Right cardiac atrium (tissue), 5 donors: Measurements from ENCODE around the gene ATG2B. TPM values are rescaled to one million over a fixed set of nuclear protein-coding genes. Genes with fewer than 3 reads are reported as not detected.

Experiments used
- ATAC-seq, 2 donors: fragments of 200-7000 bp; cut with Tn5 transposase; one replicate each; pipeline versions ENCODE4 v1.8.0 to v1.9.1; 2020; ENCODE audit warnings: moderate library complexity in 2 of 2, mild to moderate bottlenecking in 1 of 2
- DNase-seq, 3 donors: peaks; one replicate each; pipeline ENCODE4 v3.0.0-alpha.2; 2020
- H3K27ac ChIP-seq: one replicate; pipeline ENCODE4 v1.5.1; 2013; ENCODE audit warnings: mild to moderate bottlenecking, low read length, control low read depth, moderate library complexity
- H3K27me3 ChIP-seq: one replicate; pipeline ENCODE4 v1.6.1; 2013; ENCODE audit not compliant: control insufficient read depth, insufficient read depth
- H3K4me1 ChIP-seq: one replicate; pipeline ENCODE4 v1.6.1; 2013; ENCODE audit warnings: low read length; ENCODE audit not compliant: control insufficient read depth, insufficient read depth
- H3K4me3 ChIP-seq: one replicate; pipeline ENCODE4 v1.5.1; 2013; ENCODE audit warnings: low read length, control low read depth
- H3K9me3 ChIP-seq: one replicate; pipeline ENCODE4 v1.6.1; 2013; ENCODE audit warnings: low read length; ENCODE audit not compliant: control insufficient read depth
- WGBS: extraction: QIAGEN DNeasy Blood & Tissue Kit; methylation state at CpG from one replicate; pipeline ENCODE4 v1.1.7; 2013; 5-methylcytosine and 5-hydroxymethylcytosine counted together
- intact Hi-C, 4 donors: fragments of 100-400 bp; cut with DNase I; formaldehyde crosslinking; loops; one replicate each; pipeline versions ENCODE4 v1.11.0 to v1.14.0; 2022 to 2023
- polyA plus RNA-seq: library from polyadenylated mRNA; stranded (reverse); fragments of 200-250 nt; gene quantifications from one replicate; pipeline ENCODE4 v1.2.3, GENCODE V29; 2013
- total RNA-seq, 4 donors: library from RNA; stranded (reverse); fragmentation: NEBNext Ultra II Directional; extraction: Animal tissue kit (Norgen Biotek cat#: 25700); gene quantifications; one replicate each; pipeline ENCODE4 v1.2.1, GENCODE V29; 2021
- donor health status: healthy with polysubstance abuse.
- donor health status: DM: no; HTN: yes; CAD: no.
- donor health status: DM: no; HTN: no; CAD: no.
- donor health status: DM: no; HTN: yes; CAD: no; lungs with severe emphysema.
- donor health status: DM: yes; HTN: yes; CAD: no.

Gene ATG2B
- total and polyA plus RNA-seq, 5 donors: 3.0 to 16.4 (median 13.9) TPM

DNA sequence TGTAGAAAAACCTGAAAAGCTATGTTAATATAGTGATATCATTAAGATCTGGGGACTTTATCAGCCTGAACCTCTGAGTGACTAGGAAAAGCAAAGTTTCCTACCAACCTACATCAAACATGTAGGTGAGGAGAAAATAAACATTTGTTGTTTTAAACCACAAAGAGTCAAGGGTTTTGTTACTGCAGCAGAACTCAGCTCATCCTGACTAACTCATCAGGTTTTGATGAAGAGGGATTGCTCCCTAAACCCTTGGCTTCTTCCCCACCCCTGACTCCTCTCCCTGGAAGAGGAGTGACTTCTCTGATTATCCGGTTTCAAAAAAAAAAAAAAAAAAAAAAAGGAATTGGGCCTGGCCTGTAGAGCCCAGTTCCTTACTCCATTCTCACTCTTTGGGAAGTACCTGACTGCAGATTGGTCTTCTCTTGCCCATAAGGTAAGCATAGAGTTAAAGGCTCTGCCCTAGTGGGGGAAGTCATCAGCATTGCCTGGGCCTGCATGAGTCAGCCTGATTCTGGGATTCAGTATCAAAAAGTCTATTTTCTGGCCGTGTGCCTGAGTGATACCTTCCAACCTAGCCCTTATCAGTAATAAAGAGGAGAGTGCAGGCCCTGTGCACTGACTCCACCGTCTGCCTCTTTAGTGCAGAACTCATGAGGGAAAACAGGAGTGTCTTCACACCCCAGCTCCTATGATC lies 90.2 kb downstream of the ATG2B start:
- ATAC-seq (no peak), DNase-seq (no peak)
- WGBS: 20% methylated on average over 3 of the region's 3 CpGs
- intact Hi-C loops: loop anchor here (5.0 to 10.0 kb wide), 5 partner anchors 171 to 711 kb away; no protein-coding TSS in a partner anchor
- H3K4me3 ChIP-seq: no peak overlapping the region
- H3K27me3 ChIP-seq: no peaks in the 10 kb centered on the region
- H3K27ac ChIP-seq: no peak overlapping the region
- no peaks in the 10 kb centered on the region for H3K4me1 ChIP-seq
- peaks cover 3% of the 10 kb centered on the region for H3K9me3 ChIP-seq

GRCh38 chr14:96271421-96271762 lies 91.7 kb downstream of the ATG2B start:
- intact Hi-C loops: loop anchor here (5.0 to 10.0 kb wide), 5 partner anchors 169 to 709 kb away; no protein-coding TSS in a partner anchor
- ATAC-seq (no peak), DNase-seq (no peak)
- Histone ChIP-seq H3K9me3 (no peaks in the 10 kb centered on the region), H3K27ac (no peak overlapping the region), H3K4me1 (no peaks in the 10 kb centered on the region), H3K27me3 (no peaks in the 10 kb centered on the region), H3K4me3 (no peak overlapping the region)
- WGBS: 94% methylated on average over 1 of the region's 1 CpG

DNA sequence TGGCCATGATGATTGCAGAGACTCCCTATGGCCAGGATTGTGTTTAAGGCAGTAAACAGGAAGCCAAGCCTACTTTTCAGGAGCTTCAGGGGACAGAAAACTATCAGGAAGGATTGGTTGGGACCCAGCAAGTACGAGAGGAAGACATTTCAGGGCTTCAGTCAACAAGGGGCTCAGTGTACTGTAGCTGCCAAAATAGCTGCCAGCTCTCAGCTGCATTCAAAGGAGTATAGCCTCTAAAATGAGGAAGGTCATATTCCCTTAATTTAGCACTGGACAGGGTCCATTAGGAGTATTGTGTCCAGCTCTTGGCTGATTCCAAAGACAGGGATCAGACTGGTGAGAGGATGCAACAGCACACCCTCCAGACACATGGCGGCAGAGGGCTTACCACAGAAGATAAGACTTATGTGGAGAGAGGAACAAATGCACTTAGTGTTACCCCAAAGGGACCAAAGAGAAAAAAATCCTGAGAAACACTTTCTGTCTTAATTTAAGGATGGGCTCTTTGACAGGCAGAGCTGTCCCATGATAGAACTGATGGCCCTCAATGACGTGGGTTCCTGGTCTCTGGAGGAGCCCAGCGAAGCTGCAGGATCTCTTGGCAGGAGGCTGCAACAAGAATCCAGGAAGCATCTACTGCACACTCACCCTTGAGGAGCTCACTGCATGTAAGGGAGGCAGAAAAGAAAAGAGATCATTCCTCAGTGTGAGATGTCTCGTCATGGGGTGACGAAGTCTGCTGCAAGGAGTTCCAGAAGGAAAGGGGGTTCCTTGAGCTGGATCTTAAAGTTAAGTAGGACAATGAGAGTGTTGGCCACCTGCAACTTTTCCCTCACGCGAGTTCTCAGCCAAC lies 92.3 kb downstream of the ATG2B start:
- no peak for ATAC-seq

DNA sequence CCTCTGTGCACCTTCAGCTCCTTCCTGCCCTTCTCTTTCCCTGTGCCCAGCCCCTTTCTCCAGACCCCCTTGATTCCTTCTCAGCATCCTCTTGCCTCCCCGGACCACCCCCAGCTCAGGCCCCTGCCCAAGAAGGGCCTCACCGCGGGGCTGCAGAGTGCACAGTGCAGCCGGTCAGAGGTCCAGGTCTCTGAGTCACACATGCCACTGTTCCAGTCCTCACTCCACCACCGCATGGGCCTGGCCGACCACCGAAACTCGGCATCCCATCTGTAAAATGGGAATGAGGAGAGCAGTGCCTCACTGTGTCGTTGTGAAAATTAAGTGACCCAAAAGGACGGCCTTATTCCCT lies 93.8 kb downstream of the ATG2B start:
- DNase-seq: no peak
- H3K4me1 ChIP-seq: no peaks in the 10 kb centered on the region
- intact Hi-C loops: no loop called here
- 83% methylated on average over 10 of the region's 10 CpGs for WGBS
- no peaks in the 10 kb centered on the region for H3K9me3 ChIP-seq
- peak in 1 of 2 donors; percentile 21 for ATAC-seq
- H3K27ac ChIP-seq: no peak overlapping the region
- no peaks in the 10 kb centered on the region for H3K27me3 ChIP-seq
- no peak overlapping the region for H3K4me3 ChIP-seq

More for the DNA sequence above, 92.3 kb downstream of the ATG2B start:
- H3K4me3 ChIP-seq: no peak overlapping the region
- no peak overlapping the region for H3K27ac ChIP-seq
- H3K9me3 ChIP-seq: no peaks in the 10 kb centered on the region
- WGBS: 70% methylated on average over 8 of the region's 8 CpGs
- H3K4me1 ChIP-seq: no peaks in the 10 kb centered on the region
- intact Hi-C loops: loop anchor here (5.0 to 10.0 kb wide), 5 partner anchors 168 to 708 kb away; no protein-coding TSS in a partner anchor
- no peak for DNase-seq
- no peaks in the 10 kb centered on the region for H3K27me3 ChIP-seq

- ATAC-seq: peak in 1 of 2 donors; percentile 58
- Histone ChIP-seq H3K9me3 (no peaks in the 10 kb centered on the region), H3K27me3 (no peaks in the 10 kb centered on the region), H3K4me3 (no peak overlapping the region), H3K27ac (no peak overlapping the region), H3K4me1 (no peaks in the 10 kb centered on the region)
- DNase-seq: peak in 1 of 3 donors; percentile 44
- intact Hi-C loops: no loop called here
- 80% methylated on average over 22 of the region's 22 CpGs for whole genome bisulfite sequencing
These were observed 94.4 kb downstream of the ATG2B start for GRCh38 chr14:96268431-96269358.

DNA sequence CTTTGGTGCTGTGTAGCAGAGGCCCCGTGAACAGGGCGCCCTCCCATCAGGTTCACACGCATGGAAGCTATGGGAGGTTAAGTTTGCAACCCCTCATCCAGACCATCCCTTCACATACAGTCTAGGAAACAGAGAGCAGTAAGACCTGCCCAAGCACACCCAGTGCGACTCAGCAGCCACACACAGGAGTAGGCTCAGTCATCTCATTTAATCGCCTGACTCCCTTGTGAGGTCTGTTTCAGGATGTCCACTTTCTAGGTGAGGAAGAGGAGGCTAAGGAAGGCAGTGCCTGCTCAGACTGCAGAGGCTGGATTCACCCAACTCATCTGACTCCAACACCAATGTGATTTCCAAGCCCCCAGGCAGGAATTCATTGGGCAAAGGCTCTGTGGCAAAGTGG lies 95.2 kb downstream of the ATG2B start:
- Histone ChIP-seq H3K4me1 (no peaks in the 10 kb centered on the region), H3K9me3 (no peaks in the 10 kb centered on the region), H3K27me3 (no peaks in the 10 kb centered on the region), H3K27ac (no peak overlapping the region), H3K4me3 (no peak overlapping the region)
- intact Hi-C loops: no loop called here
- ATAC-seq: no peak
- no peak for DNase-seq
- 95% methylated on average over 5 of the region's 5 CpGs for WGBS

DNA sequence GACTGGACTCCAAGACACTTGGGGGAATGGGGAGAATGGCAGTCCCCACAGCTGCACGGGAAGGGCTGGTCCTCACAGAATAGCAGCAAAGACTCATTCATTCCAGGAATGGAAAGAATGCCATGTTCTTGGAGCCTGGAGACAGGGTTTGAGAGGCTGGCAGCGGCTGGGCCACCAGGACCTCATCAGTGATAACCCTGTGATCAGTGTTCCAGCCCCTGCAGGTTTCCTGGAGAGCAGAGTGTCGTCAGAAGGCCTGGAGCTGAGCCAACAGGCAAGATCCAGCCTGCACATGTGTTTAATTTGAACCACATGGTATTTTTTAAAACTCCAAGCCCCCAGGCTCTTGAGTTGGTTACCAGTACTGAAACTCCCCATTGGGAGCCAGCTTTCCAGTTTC lies 95.8 kb downstream of the ATG2B start:
- H3K27me3 ChIP-seq: no peaks in the 10 kb centered on the region
- H3K9me3 ChIP-seq: no peaks in the 10 kb centered on the region
- H3K27ac ChIP-seq: no peak overlapping the region
- DNase-seq (no peak), ATAC-seq (no peak)
- intact Hi-C loops: no loop called here
- WGBS: 7% methylated on average over 3 of the region's 3 CpGs
- no peaks in the 10 kb centered on the region for H3K4me1 ChIP-seq
- no peak overlapping the region for H3K4me3 ChIP-seq

DNA sequence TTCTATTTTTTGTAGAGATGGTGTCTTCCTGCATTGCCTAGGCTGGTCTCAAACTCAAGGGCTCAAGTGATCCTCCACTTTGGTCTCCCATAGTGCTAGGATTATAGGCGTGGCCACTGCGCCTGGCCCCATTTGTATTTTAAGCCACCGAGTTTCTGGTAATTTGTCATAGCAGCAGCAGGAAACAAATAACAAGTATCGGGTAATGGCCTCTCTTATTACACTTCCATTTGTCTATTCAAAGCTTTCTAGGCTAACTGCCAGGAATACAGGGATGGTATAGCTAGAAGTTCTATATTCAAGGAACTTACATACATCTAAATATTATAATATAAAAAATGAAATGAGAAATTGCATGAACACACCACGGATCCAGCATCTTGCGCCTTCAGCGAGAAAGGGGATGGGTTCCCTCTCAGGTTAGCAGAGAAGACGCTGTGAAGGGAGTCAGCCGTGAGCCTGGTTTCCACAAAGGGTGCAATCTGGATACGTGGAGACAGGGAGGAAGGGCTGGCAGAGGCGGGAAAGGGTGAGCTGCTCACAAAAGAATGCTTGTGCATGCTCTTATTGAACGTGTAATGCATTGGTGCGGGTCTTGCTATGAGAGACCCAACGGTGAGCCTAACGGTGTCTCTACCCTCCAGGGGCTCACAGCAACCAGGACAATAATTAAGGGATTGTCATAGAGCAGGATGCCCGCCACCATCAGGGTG lies 97.6 kb downstream of the ATG2B start:
- DNase-seq (no peak), ATAC-seq (no peak)
- no peaks in the 10 kb centered on the region for H3K27me3 ChIP-seq
- intact Hi-C loops: no loop called here
- no peak overlapping the region for H3K27ac ChIP-seq
- no peak overlapping the region for H3K4me3 ChIP-seq
- WGBS: 72% methylated on average over 16 of the region's 16 CpGs
- no peaks in the 10 kb centered on the region for H3K9me3 ChIP-seq
- H3K4me1 ChIP-seq: no peaks in the 10 kb centered on the region

DNA sequence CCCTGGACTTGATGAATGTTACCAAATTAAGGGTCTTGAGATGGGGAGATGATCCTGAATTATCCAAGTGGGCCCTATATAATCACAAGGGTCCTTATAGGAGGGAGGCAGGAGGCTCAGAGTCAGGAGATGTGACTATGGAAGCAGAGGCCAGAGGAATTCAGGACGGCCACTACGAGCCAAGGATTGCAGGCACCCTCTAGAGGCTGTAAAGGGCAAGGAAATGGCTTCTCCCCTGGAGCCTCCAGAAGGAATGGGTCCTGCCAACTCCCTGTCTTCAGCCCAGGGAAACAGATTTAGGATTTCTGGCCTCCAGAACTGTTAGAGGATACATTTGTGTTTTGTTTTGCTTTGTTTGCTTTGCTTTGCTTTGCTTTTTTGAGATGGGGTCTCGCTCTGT lies 98.3 kb downstream of the ATG2B start:
- Histone ChIP-seq H3K4me1 (no peaks in the 10 kb centered on the region), H3K9me3 (no peaks in the 10 kb centered on the region), H3K27me3 (no peaks in the 10 kb centered on the region), H3K4me3 (no peak overlapping the region), H3K27ac (no peak overlapping the region)
- ATAC-seq: no peak
- intact Hi-C loops: no loop called here
- no peak for DNase-seq
- 58% methylated on average over 3 of the region's 3 CpGs for WGBS

- intact Hi-C loops: no loop called here
- WGBS: 87% methylated on average over 14 of the region's 14 CpGs
- no peak for ATAC-seq
These were observed 99.0 kb downstream of the ATG2B start for GRCh38 chr14:96264200-96264553.

More at GRCh38 chr14:96264200-96264553, 99.0 kb downstream of the ATG2B start:
- Histone ChIP-seq H3K4me1 (no peaks in the 10 kb centered on the region), H3K27me3 (no peaks in the 10 kb centered on the region), H3K27ac (no peak overlapping the region), H3K4me3 (no peak overlapping the region), H3K9me3 (no peaks in the 10 kb centered on the region)
- no peak for DNase-seq
